ENCODE measurements around the gene TMEM132E. TPM values are rescaled to one million over a fixed set of nuclear protein-coding genes. Genes with fewer than 3 reads are reported as not detected.

Gene TMEM132E
- under 1 TPM in 1 of 4 donors, not detected in 3; 0.08 TPM for total RNA-seq

DNA sequence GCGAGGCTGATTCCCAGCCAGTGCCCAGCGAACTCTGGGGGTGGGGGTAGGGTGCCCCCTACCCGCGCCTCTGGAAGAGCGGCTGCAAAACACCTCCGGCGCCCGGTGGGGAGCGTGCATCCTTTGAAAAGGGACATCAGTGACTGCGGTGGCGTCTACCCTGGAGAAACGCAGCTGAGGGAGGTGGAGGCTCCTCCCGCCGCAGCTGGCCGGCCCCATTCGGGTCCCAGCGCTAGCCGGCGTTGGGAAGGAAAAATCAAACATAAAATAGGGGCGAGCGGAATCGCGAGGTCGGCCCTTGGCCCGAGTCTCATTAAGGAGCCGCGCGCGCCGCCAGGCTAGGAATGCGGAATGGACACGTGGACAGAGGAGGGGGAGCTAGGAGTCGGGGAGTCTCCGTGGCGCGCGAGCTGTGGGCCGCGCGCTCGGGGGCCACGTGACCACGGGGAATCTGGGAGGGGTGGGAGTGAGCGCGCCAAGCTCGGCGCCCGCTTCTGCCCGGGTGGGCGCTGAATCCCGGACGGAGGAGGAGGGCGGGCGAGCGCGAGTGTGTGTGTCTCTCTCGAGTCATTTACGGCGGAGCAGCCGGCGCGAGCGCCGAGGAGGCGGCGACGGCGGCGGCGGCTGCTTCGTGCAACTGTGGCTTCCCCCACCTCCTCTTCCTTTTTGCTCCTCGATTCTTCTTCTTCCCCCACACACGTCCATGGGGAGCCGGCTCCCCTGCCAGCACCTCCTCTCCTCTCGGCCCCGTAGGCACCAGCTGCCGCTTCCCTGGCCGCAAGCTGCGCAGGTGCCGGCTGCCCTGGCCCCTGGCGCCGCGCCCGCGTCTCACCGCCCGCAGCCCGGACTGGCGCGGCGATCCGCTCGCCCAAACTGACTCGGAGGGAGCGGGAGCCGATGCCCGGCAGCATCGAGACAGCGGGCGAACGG is at the start of gene TMEM132E:
Gene TMEM132E, plus strand, starts transcription at position 566 of the 930 bp plus-strand sequence. CDS start 1,495 bp downstream, outside the sequence.
- under 1% methylated on average over 62 of the region's 101 CpGs for WGBS
- Histone ChIP-seq H3K4me3 (peak within 1 kb of the TSS; percentile 57), H3K27ac (no peak within 1 kb of the TSS), H3K27me3 (peaks cover 98% of the 10 kb centered on the region), H3K9me3 (no peaks in the 10 kb centered on the region), H3K36me3 (no peaks in the 10 kb centered on the region), H3K4me1 (peaks cover 37% of the 10 kb centered on the region)
- no peak for TF ChIP-seq EP300 (IDR thresholded peaks at IDR 0.05)
- TF ChIP-seq POLR2A (IDR thresholded peaks at IDR 0.05): no peak
- TF ChIP-seq, protein P1, sequence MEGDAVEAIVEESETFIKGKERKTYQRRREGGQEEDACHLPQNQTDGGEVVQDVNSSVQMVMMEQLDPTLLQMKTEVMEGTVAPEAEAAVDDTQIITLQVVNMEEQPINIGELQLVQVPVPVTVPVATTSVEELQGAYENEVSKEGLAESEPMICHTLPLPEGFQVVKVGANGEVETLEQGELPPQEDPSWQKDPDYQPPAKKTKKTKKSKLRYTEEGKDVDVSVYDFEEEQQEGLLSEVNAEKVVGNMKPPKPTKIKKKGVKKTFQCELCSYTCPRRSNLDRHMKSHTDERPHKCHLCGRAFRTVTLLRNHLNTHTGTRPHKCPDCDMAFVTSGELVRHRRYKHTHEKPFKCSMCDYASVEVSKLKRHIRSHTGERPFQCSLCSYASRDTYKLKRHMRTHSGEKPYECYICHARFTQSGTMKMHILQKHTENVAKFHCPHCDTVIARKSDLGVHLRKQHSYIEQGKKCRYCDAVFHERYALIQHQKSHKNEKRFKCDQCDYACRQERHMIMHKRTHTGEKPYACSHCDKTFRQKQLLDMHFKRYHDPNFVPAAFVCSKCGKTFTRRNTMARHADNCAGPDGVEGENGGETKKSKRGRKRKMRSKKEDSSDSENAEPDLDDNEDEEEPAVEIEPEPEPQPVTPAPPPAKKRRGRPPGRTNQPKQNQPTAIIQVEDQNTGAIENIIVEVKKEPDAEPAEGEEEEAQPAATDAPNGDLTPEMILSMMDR (IDR thresholded peaks at IDR 0.05): no peak
- no peak for TF ChIP-seq POLR2AphosphoS5 (IDR thresholded peaks at IDR 0.05)
- no peak for DNase-seq (ENCODE audit: low spot score in 2 of 2)

- H3K4me1 ChIP-seq: no peaks in the 10 kb centered on the region
- H3K27me3 ChIP-seq: peaks cover 58% of the 10 kb centered on the region
- no peak overlapping the region for H3K27ac ChIP-seq
- no peaks in the 10 kb centered on the region for H3K9me3 ChIP-seq
- H3K36me3 ChIP-seq: no peaks in the 10 kb centered on the region
- H3K4me3 ChIP-seq: no peak overlapping the region
- no peak for DNase-seq (ENCODE audit: low spot score in 2 of 2)
- no peak for TF ChIP-seq EP300 (IDR thresholded peaks at IDR 0.05)
- no peak for TF ChIP-seq POLR2AphosphoS5 (IDR thresholded peaks at IDR 0.05)
- TF ChIP-seq POLR2A (IDR thresholded peaks at IDR 0.05): no peak
- TF ChIP-seq, protein P1 (IDR thresholded peaks at IDR 0.05): no peak
- 37% methylated on average over 3 of the region's 3 CpGs for WGBS
These were observed 48.5 kb upstream of the TMEM132E start for GRCh38 chr17:34530918-34531317.

DNA sequence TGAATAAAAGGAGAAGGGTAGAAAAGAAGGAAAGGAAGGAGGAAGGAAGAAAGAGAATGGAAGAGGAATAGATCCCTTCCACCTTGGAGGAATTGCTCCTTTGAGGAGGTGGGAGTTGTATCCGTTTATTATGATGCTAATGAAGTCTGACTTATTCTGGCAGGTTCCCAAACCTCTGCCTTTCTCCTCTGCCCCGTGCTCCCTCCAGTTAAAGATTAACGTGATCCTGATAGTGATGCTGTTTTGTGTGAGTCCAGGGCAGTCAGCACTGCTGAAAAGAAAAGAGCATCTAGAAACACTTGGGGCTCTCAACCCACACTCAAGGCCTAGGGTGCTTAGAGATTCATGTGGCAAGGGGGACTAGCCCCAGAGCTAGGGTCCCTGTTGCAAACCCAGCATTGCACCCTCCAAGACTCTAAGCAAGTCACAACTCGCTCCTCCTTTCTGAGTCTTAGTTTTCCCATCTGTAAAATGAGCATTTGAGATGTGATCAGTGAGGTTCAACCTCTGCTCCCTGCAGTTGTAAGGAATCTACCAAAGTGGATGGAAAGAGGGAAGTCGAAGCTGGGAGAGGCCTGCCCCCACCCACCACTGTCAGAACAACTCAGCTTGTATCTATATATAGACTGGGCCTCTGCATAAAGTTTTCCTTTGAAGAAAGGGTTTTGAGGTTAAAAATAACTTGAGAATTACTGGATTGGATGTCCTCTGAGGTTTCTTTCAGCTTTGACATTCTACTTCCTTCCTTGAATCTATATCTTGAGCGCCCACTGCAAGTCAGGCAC is 46.9 kb upstream of the TMEM132E start:
- Histone ChIP-seq H3K4me1 (no peaks in the 10 kb centered on the region), H3K4me3 (no peak overlapping the region), H3K9me3 (no peaks in the 10 kb centered on the region), H3K27me3 (peaks cover 52% of the 10 kb centered on the region), H3K36me3 (no peaks in the 10 kb centered on the region), H3K27ac (no peak overlapping the region)
- WGBS: 48% methylated on average over 6 of the region's 6 CpGs
- TF ChIP-seq EP300 (IDR thresholded peaks at IDR 0.05): no peak
- TF ChIP-seq, protein P1 (IDR thresholded peaks at IDR 0.05): no peak
- no peak for TF ChIP-seq POLR2A (IDR thresholded peaks at IDR 0.05)
- TF ChIP-seq POLR2AphosphoS5 (IDR thresholded peaks at IDR 0.05): no peak
- no peak for DNase-seq (ENCODE audit: low spot score in 2 of 2)

- H3K27ac ChIP-seq: no peak overlapping the region
- no peak overlapping the region for H3K4me3 ChIP-seq
- H3K4me1 ChIP-seq: no peaks in the 10 kb centered on the region
- TF ChIP-seq, protein P1 (IDR thresholded peaks at IDR 0.05): no peak
- no peak for TF ChIP-seq POLR2A (IDR thresholded peaks at IDR 0.05)
- TF ChIP-seq POLR2AphosphoS5 (IDR thresholded peaks at IDR 0.05): no peak
- no peak for TF ChIP-seq EP300 (IDR thresholded peaks at IDR 0.05)
- no peak for DNase-seq (ENCODE audit: low spot score in 2 of 2)
- 81% methylated on average over 6 of the region's 6 CpGs for WGBS
- peaks cover 46% of the 10 kb centered on the region for H3K27me3 ChIP-seq
- no peaks in the 10 kb centered on the region for H3K36me3 ChIP-seq
- H3K9me3 ChIP-seq: no peaks in the 10 kb centered on the region
These were observed 45.4 kb upstream of the TMEM132E start for GRCh38 chr17:34533806-34534527.

Measured in suprapubic skin (tissue), 4 donors.